Caki2 (cell line): ENCODE results near the gene CA6. TPM values are rescaled to one million over a fixed set of nuclear protein-coding genes. Genes with fewer than 3 reads are reported as not detected.
A peak's percentile ranks its signal among the peaks of the same experiment; 100 is the strongest.
"Not testable (repeated sequence)": the region's sequence is repeated elsewhere in the genome, so short reads cannot be mapped to it uniquely, and the experiment has no call there.

Experiments
- DNase-seq: peaks from one replicate; pipeline ENCODE4 v3.0.0-alpha.2; 2015; ENCODE audit warnings: low read depth
- in situ Hi-C: cut with HindIII; loops from 2 replicates; pipeline ENCODE4 v1.10.0; 2016; ENCODE audit warnings: low sequenced_read_pairs, low pct_unique_long_range_greater_than_20kb, mixed read lengths
- total RNA-seq: library from RNA; depleted of rRNA; stranded (reverse); fragments of >200 nt; shearing (Covaris generic); gene quantifications from 2 replicates; pipeline ENCODE4 v1.2.3, GENCODE V29; 2014; ENCODE audit warnings: low replicate concordance; rRNA removed

Gene CA6
- not detected in 2 replicates for total RNA-seq

DNA sequence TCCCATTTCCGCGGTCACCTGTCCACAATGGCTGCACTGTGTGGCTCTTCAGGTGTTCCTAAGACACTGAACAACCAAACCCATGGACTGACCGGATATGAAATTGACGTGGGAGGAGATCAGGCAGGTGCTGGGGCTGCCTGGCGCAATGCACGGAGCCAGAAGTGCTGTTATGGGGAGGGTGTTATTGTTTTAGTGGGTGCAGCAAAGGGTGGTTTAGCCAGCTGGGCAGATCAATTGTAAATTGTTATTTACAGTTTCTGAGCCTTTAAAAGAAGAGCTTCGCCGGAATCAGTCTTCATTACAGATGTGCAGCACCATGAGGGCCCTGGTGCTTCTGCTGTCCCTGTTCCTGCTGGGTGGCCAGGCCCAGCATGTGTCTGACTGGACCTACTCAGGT, at the start of gene CA6:
Gene CA6 (plus strand): TSS at position 301 of the 400 bp plus-strand sequence. CDS start 19 bp downstream, at position 320.
- in situ Hi-C loops: no loop called here
- DNase-seq: no peak

DNA sequence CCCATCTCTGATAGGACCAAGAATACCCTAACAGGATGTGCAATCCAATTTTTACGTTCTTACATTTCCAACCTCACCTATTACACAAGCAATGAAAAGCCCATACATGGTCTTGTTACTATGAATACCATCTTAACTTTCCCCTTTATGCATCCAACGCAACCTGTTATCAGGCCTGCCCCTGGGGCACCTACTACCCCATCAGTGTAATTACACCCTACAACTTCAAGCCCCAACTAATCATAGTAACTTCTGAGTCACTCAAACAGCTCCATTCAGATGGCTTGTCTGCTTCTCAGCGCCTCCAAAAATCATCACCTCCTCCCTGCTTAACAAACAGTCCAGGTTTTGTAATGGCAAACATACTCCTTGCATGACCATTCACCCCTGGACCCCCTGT, 48.9 kb upstream of the CA6 start:
- DNase-seq, in situ Hi-C loops: not testable (repeated sequence)

DNA sequence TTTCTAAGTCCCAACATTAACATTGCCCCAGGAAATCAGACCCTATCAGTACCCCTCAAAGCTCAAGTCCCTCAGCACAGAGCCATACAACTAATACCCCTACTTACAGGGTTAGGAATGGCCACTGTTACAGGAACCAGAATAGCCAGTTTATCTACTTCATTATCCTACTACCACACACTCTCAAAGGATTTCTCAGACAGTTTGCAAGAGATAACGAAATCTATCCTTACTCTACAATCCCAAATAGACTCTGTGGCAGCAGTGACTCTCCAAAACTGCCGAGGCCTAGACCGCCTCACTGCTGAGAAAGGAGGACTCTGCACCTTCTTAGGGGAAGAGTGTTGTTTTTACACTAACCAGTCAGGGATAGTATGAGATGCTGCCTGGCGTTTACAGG, 48.2 kb upstream of the CA6 start:
- in situ Hi-C loops, DNase-seq: not testable (repeated sequence)

DNA sequence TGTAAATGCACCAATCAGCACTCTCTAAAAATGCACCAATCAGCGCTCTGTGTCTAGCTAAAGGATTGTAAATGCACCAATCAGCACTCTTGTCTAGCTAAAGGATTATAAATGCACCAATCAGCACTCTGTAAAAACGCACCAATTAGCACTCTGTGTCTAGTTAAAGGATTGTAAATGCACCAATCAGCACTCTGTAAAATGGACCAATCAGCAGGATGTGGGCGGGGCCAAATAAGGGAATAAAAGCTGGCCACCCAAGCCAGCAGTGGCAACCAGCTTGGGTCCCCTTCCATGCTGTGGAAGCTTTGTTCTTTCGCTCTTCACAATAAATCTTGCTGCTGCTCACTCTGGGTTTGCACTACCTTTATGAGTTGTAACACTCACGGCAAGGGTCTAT, 47.2 kb upstream of the CA6 start:
- in situ Hi-C loops: not testable (repeated sequence)

DNA sequence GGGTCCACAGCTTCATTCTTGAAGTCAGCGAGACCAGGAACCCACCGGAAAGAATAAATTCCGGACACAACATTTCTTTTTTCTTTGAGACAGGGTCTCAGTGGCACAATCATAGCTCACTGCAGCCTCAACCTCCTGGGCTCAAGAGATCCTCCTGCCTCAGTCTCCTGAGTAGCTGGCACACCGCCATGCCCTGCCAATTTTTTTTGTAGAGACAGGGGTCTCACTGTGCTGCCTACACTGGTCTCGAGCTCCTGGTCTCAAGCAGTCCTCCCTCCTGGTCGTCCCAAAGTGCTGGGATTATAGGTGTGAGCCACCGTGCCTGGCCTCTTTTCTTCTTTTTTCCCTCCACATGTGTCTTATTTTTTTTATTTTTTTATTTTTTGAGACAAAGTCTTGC, 46.6 kb upstream of the CA6 start:
- in situ Hi-C loops: no loop called here
- no peak for DNase-seq

More for the DNA sequence above, 47.2 kb upstream of the CA6 start:
- not testable (repeated sequence) for DNase-seq

DNA sequence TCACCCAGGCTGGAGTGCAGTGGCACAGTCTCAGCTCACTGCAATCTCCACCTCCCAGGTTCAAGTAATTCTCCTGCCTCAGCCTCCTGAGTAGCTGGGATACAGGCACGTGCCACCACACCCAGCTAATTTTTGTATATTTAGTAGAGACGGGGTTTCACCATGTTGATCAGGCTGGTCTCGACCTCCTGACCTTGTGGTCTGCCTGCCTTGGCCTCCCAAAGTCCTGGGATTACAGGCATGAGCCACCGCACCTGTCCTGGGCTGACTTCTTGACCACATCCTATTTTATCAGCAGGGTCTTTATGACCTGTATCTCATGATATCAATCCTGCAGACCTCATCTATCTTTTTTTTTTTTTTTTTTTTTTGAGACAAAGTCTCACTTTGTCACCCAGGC, 45.0 kb upstream of the CA6 start:
- DNase-seq, in situ Hi-C loops: not testable (repeated sequence)

DNA sequence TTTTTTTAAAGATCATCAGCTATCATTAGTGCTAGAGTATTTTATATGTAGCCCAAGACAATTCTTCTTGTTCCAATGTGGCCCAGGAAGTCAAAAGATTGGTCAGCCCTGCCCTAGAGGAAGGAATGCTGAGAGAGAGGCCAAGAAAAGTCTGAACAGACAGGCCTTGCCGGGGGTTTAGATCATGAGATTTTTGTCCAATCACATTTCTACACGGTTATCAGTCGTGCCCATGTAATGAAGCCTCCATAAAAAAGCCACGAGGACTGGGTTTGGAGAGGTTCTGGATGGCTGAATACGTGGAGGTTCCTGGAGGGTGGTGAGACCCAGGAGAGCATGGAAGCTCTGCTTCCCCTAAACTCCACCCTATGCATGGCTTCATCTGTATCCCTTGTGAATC, 42.9 kb upstream of the CA6 start:
- peak; percentile 85 for DNase-seq
- in situ Hi-C loops: no loop called here

DNA sequence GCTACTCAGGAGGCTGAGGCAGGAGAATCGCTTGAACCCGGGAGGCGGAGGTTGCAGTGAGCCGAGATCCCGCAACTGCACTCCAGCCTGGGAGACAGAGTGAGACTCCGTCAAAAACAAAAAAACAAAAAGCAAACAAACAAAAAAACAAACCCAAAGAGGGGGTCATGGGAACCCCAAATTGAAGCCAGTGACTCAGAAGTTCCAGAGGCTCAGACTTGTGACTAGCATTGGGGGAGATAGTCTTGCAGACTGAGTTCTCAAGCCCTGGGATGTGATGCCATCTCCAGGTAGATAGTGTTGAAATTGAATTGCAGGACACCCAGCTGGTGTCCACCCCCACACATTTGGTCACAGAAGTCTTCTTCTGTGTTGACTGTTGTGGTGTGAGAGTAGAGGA, 42.3 kb upstream of the CA6 start:
- no peak for DNase-seq

DNA sequence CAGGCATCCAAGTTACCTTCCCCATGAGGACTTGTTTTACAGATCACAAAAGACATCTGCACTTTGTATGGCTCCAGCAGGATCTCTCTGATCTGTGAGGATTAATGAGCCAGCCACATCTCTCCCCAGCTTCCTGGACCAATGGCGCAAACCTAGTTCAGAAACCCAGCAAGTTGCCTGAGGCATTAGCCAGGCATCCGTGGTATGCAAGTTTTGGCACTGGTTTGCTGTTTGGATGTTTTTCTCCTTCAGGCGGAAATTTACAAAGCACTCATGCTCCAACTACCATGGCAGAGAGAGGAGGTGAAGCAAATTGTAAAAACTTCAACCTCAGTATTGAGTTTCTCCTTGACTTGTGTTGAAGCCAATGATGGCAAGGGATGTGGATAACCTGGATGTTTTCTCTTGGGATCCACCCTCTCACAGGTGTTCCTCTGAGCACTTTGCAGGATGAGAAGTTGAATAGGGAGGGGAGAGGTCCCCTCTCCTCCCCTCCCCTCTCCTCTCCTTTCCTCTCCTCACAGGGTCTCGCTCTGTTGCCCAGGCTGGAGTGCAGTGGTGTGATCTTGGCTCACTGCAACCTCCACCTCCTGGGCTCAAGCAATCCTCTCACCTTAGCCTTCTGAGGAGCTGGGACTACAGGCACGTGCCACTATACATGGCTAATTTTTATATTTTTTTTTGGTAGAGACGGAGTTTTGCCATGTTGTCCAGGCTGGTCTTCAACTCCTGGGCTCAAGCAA, 41.6 kb upstream of the CA6 start:
- in situ Hi-C loops: no loop called here
- peak; percentile 94 for DNase-seq

More for the DNA sequence above, 42.3 kb upstream of the CA6 start:
- in situ Hi-C loops: no loop called here

DNA sequence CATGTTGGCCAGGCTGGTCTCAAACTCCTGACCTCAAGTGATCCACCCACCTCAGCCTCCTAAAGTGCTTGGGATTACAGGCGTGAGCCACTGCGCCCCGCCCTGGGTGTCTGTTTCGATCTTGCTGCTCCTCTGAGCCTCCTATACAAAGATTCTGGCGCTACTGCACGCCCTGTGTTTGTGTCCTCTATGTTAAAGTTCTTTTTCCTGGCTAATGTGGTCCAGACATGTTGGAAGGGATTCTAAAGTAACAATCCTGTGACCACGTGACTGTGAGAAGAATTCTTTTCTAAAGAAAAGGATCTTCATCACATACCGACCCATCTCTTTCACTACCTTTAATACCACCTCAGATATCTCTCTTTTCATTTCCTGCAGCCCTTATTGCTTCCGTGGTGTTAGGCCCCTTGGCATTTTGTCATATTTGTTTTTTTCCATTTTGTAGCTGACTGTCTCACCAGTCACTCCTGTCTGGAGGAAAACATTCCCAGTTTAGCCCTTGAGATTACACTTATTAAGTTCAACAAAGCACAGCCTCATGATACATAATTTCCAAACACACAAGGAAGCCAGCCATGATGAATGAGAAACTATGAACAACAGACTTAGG, 40.0 kb upstream of the CA6 start:
- in situ Hi-C loops: no loop called here
- DNase-seq: no peak

DNA sequence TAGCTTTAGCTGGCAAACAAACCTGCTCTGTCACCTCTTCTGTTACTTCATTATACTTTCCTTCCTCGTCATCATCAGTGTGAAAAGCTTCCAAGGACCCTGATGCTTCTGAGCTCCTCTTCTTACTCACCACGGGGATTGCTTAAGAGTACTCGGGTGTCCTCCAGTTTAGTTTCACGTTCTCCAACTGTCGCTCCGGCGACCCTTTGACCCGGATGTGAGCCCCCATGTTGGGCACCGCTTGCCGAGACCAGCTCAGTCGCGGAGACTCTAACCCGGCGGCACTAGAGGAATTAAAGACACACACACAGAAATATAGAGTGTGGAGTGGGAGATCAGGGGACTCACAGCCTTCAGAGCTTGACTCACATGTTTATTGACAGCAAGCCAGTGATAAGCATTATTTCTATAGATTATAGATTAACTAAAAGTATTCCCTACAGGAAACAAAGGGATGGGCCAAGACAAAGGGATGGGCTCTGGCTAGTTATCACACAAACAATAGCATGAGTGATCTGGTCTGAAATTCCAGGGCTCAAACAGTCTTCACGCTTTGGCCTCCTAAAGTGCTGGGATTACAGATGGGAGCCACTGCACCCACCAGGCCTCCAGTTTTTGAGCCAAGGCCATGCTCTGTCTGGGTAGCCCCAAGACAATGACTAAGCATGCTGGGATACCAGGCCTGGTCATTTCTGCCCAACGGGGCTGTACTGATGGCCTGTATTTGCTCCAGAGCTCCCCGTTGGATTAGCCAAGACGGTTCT, 37.1 kb upstream of the CA6 start:
- peak; percentile 52 for DNase-seq
- in situ Hi-C loops: no loop called here

DNA sequence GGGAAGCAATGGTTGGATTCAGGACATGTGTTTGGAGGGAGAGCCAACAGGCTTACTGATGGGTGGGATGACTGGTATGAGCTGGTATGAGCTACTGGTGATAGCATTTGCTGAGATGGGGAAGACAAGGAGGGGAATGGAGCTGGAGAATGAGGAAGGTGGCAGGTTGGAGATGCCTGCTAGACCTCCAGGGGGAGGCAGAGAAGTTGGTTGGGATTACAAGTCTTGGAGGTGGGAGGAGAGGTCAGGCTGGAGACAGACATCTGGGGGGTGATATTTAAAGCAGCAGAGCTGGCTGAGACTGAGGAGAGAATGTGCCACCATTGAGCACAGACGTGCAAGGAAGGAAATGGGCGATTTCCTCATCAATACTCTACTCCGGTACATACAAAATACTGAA, 35.3 kb upstream of the CA6 start:
- in situ Hi-C loops: no loop called here
- no peak for DNase-seq

DNA sequence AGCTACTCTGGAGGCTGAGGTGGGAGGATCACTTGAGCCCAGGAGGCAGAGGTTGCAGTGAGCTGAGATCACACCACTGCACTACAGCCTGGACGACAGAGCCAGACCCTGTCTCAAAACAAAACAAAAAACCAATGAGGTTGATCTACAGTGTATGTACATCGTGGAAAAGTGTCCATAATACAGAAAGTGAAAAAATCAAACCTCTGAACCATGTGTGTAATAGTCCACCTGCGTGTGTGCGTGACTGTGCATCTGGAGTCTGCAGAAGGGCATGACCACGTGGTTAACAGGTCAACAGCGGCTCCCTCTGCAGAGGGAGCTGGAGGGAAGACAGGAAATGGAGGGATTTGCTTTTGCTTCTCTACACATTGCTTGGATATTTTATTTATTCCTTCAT, 34.8 kb upstream of the CA6 start:
- DNase-seq: no peak
- in situ Hi-C loops: no loop called here

DNA sequence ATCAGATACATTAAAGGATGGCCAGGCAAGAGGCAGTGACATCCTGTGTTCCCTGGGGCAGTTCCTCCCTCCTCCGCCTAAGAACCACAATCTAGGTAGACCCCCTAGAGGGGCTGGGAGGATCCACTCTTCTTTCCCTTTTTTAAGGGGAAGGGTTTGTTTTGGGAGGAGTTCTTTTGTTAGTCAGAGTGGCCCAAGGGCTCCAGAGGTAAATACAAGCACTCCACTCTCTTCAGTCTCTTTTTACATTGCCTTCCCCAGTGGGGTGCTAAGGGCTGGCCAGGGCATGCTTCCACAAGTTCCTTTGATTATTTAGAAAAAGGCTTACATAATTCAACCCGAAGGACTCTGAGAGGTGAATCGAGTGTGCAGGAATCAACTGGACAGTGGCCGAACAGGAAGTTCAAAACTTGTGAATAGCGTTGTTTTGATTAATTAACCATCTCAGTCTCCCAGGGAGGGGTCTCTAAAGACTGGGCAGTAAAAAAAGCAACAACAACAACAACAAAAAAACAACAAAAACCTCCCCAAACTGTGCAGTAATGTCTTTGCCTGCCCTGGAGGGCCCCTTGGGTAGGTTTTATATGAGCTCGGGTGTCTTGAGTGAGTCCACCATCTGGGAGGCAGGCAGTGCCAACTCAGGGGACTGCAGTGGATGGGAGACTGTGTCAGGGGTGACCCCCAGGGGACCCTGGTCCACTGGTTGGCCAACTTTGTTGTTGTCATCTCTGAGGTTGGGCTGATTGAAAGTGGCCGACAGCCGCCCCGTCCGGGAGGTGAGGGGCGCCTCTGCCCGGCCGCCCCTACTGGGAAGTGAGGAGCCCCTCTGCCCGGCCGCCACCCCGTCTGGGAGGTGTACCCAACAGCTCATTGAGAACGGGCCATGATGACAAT, 34.0 kb upstream of the CA6 start:
- in situ Hi-C loops: no loop called here
- DNase-seq: no peak

DNA sequence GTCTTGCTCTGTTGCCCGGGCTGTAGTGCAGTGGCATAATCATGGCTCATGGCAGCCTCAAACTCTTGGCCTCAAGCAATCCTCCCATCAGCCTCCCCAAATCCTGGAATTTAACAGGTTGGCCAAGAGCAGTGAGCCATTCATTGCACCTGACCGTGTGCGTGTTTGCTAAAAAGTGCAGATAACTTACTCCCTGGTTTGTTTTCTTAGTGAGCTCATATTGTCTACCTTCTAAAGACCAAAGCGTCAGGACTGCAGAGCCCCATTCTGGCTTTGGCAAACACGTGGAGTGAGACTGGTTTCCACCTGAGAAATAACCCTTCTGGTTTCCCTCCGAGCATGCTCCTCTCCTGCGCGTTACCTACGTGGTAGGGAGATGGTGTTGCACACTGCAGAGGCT, 32.2 kb upstream of the CA6 start:
- in situ Hi-C loops: no loop called here
- DNase-seq: peak; percentile 30

DNA sequence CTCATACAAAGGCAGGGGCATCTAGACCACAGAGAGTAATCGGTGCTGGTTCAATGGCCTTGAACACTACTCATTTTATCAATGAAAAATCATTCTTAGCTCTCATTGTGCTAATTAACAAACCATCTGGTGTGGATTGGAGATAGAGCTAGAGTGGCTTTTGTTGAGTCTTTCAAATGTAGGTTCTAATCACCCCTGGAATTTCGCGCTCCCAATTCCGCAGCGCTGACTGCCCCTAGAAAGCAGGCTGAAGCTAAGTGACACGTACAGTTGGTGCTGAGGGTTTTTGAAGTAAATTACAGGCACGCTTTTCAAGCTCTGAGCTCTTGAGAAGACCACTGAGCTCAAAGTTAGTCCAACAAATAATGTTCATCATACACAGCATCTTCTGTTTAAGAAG, 31.2 kb upstream of the CA6 start:
- in situ Hi-C loops: no loop called here
- DNase-seq: no peak

DNA sequence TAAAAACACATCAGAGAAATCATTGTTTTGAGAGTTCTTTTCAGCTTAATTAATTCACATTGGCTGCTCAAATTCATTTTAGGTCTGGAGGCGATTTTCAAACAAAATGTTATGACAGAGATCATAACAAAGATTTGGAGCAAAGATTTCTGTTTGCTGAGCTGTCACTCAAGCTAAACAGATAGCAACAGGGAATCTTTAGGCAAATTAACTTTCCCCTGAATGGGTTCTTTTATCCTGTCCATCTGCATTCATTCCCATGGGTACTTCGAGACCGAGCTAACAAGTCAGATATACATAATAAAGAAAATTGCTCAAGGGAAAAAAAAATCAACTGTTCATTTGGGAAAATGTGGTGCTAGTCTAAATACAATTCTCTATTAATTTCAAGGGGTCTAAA, 30.2 kb upstream of the CA6 start:
- DNase-seq: no peak
- in situ Hi-C loops: no loop called here

DNA sequence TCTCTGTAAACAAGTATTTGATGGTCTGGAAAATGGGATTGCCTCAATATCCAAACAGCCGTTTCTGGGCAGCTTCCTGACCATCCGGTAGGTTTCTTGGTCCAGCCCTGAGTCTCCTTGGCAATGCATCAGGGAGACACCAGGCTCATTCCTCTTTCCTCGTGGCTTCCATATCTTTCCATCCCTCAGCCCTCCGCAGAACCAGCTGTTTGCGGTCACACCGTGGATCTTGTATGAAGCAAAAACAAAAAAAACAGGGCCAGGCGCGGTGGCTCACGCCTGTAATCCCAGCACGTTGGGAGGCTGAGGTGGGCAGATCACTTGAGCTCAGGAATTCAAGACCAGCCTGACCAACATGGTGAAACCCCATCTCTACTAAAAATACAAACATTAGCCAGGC, 28.1 kb upstream of the CA6 start:
- DNase-seq, in situ Hi-C loops: not testable (repeated sequence)
